ENCODE results near the gene PHAF1.

The PHAF1 gene

DNA sequence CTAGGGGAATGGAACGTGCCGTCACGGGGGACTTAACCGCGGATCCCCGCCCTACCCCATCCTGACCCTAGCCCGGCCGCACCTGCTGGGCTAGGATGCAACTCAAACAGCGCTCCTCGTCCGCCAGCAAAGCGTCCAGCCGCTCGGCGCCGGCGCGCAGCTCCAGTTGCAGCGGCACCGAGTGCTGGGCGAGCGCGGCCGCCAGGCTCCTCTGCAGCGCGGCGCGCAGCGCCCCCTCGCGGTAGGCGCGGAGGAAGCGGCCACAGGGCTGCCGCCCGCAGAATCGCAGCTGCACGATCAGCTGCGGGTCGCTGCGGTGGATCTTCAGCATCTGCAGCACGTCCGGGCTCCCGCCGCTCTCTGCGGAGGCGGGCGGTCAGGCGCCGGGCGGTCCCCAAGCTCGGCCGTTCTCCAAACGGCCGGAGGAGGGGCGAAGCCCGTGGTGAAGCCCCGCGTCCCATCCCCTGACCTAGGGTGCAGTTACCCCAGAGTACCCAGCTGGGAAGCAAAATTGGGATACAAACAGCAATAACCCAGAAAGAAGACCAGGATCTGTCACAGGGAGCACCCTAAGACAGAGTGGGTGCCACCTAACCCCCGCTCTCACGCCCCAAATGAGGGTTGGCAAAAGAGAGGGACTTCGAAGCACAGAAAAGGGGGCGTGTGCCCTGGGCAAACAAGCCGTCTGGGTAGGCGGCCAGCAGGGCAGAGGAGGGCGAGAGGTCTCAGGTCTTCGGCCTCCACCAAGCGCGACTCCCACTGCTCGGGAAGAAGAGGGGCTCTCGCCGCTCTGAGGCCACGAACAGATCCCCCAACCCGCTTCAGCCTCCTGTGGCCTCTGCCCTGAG lies 45.8 kb downstream of the PHAF1 start:
- no peak overlapping the region for H3K23ac ChIP-seq (ENCODE audit: low read length in 2 of 2)
- peaks cover 11% of the 10 kb centered on the region for H3K79me1 ChIP-seq (replicated peaks; ENCODE audit: low read length, poor library complexity, severe bottlenecking)
- no peak overlapping the region for H3K4ac ChIP-seq (ENCODE audit: low read depth in 1 of 2, low read length in 2 of 2)
- no peak overlapping the region for H3K18ac ChIP-seq (ENCODE audit: low read depth in 1 of 2, low read length in 2 of 2)
- no peak overlapping the region for H4K91ac ChIP-seq (ENCODE audit: low read length)
- peak overlapping the region; percentile 76 for H3K4me2 ChIP-seq (ENCODE audit: low read length, poor library complexity, severe bottlenecking)
- peak; percentile 66 for DNase-seq
- H3K27me3 ChIP-seq (ENCODE audit: control insufficient read depth in 1 of 2, insufficient read depth in 1 of 2, low read length in 2 of 2): peaks cover 0 to 40% of the 10 kb centered on the region in 2 experiments
- no peak overlapping the region for H3K27ac ChIP-seq (ENCODE audit: low read length, poor library complexity, severe bottlenecking)
- no peak overlapping the region for H2BK120ac ChIP-seq (ENCODE audit: low read depth, low read length)
- WGBS: 9% methylated on average over 68 of the region's 74 CpGs
- H3K9me3 ChIP-seq (ENCODE audit: control insufficient read depth, low read length): no peaks in the 10 kb centered on the region
- H3K4me1 ChIP-seq (ENCODE audit: control insufficient read depth, insufficient read depth, low read depth, low read length): peaks cover 36% of the 10 kb centered on the region
- H3K14ac ChIP-seq (ENCODE audit: low read length in 2 of 2): peak overlapping the region in 1 of 2 experiments; percentile 71
- H2BK15ac ChIP-seq (ENCODE audit: low read depth, poor library complexity, severe bottlenecking): no peak overlapping the region
- H3K36me3 ChIP-seq (ENCODE audit: control insufficient read depth in 1 of 2, insufficient read depth in 2 of 2, low read depth in 1 of 2, low read length in 2 of 2): peaks cover 0 to 6% of the 10 kb centered on the region in 2 experiments
- no peak overlapping the region for H4K8ac ChIP-seq (ENCODE audit: low read length)
- H2AFZ ChIP-seq (ENCODE audit: low read depth, low read length): no peak overlapping the region
- H3K4me3 ChIP-seq (ENCODE audit: insufficient read depth in 1 of 2, low read depth in 1 of 2, low read length in 2 of 2): no peak overlapping the region
- H3K9ac ChIP-seq (ENCODE audit: low read length): peak overlapping the region; percentile 32
- H2AK5ac ChIP-seq (ENCODE audit: low read length, severe bottlenecking): no peak overlapping the region
- H2BK12ac ChIP-seq (ENCODE audit: low read length in 2 of 2): no peak overlapping the region
- H2BK5ac ChIP-seq (ENCODE audit: low read depth, low read length, poor library complexity, severe bottlenecking): no peak overlapping the region

DNA sequence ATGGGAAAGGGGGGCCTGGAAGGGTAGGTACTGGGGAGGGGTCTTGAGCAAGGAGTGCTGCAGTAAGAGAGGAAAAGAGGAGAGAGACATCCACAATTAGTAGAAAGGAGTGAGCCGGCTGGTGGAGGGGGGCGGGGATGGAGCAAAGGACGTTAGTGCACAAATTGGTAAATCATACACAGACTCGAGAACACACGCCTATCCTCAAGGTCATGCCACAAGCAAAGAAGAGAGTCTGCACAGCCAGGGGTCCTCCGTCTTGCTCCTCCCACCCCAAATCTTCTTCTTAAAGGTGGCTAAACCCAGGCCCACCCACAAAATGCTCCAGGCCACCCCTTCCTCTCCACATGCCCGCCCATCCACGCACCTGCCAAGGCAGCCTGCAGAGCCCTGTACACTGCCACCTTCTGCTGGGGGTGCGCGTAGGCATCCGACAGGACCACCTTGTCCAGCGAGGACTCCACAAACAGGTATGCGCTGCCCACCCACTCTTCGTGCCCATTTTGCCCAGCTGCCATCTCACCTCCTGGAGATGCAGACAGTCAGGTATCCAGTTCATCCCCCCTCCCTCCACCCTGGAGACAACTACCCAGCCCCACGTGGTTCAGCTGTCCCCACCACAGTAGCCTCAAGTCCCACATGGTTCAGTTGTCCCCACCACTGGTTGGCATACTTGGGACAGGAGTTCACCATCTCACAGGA lies 46.6 kb downstream of the PHAF1 start:
- H2BK15ac ChIP-seq (ENCODE audit: low read depth, poor library complexity, severe bottlenecking): no peak overlapping the region
- H4K91ac ChIP-seq (ENCODE audit: low read length): no peak overlapping the region
- H3K23ac ChIP-seq (ENCODE audit: low read length in 2 of 2): no peak overlapping the region
- H3K36me3 ChIP-seq (ENCODE audit: control insufficient read depth in 1 of 2, insufficient read depth in 2 of 2, low read depth in 1 of 2, low read length in 2 of 2): peaks cover 0 to 6% of the 10 kb centered on the region in 2 experiments
- 47% methylated on average over 13 of the region's 15 CpGs for WGBS
- no peak overlapping the region for H2AFZ ChIP-seq (ENCODE audit: low read depth, low read length)
- H3K27ac ChIP-seq (ENCODE audit: low read length, poor library complexity, severe bottlenecking): no peak overlapping the region
- peaks cover 12% of the 10 kb centered on the region for H3K79me1 ChIP-seq (replicated peaks; ENCODE audit: low read length, poor library complexity, severe bottlenecking)
- no peak overlapping the region for H3K4ac ChIP-seq (ENCODE audit: low read depth in 1 of 2, low read length in 2 of 2)
- H3K18ac ChIP-seq (ENCODE audit: low read depth in 1 of 2, low read length in 2 of 2): no peak overlapping the region
- H3K4me1 ChIP-seq (ENCODE audit: control insufficient read depth, insufficient read depth, low read depth, low read length): peaks cover 35% of the 10 kb centered on the region
- no peak overlapping the region for H3K9ac ChIP-seq (ENCODE audit: low read length)
- H3K4me3 ChIP-seq (ENCODE audit: insufficient read depth in 1 of 2, low read depth in 1 of 2, low read length in 2 of 2): no peak overlapping the region
- H2BK12ac ChIP-seq (ENCODE audit: low read length in 2 of 2): no peak overlapping the region
- DNase-seq: no peak
- no peak overlapping the region for H3K14ac ChIP-seq (ENCODE audit: low read length in 2 of 2)
- peaks cover 0 to 40% of the 10 kb centered on the region in 2 experiments for H3K27me3 ChIP-seq (ENCODE audit: control insufficient read depth in 1 of 2, insufficient read depth in 1 of 2, low read length in 2 of 2)
- no peak overlapping the region for H2AK5ac ChIP-seq (ENCODE audit: low read length, severe bottlenecking)
- no peak overlapping the region for H2BK5ac ChIP-seq (ENCODE audit: low read depth, low read length, poor library complexity, severe bottlenecking)
- H3K4me2 ChIP-seq (ENCODE audit: low read length, poor library complexity, severe bottlenecking): no peak overlapping the region
- no peak overlapping the region for H4K8ac ChIP-seq (ENCODE audit: low read length)
- H2BK120ac ChIP-seq (ENCODE audit: low read depth, low read length): no peak overlapping the region
- H3K9me3 ChIP-seq (ENCODE audit: control insufficient read depth, low read length): no peaks in the 10 kb centered on the region

DNA sequence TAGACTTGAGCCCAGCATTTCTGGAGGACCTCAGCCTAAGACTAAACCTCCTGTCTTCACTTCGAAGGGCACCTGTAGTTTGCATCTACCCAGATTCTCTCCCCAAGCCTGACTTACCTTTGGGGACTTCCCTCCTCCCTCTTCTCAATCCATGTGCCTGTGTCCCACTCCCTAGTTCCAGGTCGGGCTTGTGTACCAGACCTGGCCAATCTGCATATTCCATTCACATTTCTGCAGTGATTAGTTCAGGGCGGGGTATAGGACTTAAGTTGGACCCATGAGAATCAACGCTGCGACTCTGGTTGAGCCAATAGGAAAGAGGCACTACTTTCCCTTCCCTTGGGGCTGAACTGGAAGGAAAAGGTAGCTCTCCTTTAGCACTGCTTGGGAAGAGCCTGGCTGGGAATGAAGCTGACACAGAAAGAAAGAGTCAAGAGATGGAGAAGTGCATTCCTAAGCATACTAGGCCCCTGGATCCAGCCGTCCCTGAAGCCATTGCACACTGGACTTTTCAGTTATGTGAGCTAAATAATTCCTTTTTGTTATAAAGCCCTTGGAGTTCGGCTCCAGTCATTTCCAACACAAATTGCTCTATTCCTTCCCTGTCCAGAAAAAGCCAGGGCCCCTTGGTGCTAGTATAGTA lies 47.5 kb downstream of the PHAF1 start:
- no peak overlapping the region for H4K8ac ChIP-seq (ENCODE audit: low read length)
- no peak for DNase-seq
- H2AK5ac ChIP-seq (ENCODE audit: low read length, severe bottlenecking): no peak overlapping the region
- H3K27me3 ChIP-seq (ENCODE audit: control insufficient read depth in 1 of 2, insufficient read depth in 1 of 2, low read length in 2 of 2): peaks cover 0 to 45% of the 10 kb centered on the region in 2 experiments
- WGBS: 73% methylated on average over 7 of the region's 7 CpGs
- peaks cover 38% of the 10 kb centered on the region for H3K4me1 ChIP-seq (ENCODE audit: control insufficient read depth, insufficient read depth, low read depth, low read length)
- H3K27ac ChIP-seq (ENCODE audit: low read length, poor library complexity, severe bottlenecking): no peak overlapping the region
- H2AFZ ChIP-seq (ENCODE audit: low read depth, low read length): no peak overlapping the region
- no peak overlapping the region for H2BK120ac ChIP-seq (ENCODE audit: low read depth, low read length)
- no peak overlapping the region for H2BK15ac ChIP-seq (ENCODE audit: low read depth, poor library complexity, severe bottlenecking)
- no peak overlapping the region for H3K4ac ChIP-seq (ENCODE audit: low read depth in 1 of 2, low read length in 2 of 2)
- H3K4me3 ChIP-seq (ENCODE audit: insufficient read depth in 1 of 2, low read depth in 1 of 2, low read length in 2 of 2): no peak overlapping the region
- no peak overlapping the region for H2BK5ac ChIP-seq (ENCODE audit: low read depth, low read length, poor library complexity, severe bottlenecking)
- H3K14ac ChIP-seq (ENCODE audit: low read length in 2 of 2): no peak overlapping the region
- no peak overlapping the region for H3K18ac ChIP-seq (ENCODE audit: low read depth in 1 of 2, low read length in 2 of 2)
- peaks cover 12% of the 10 kb centered on the region for H3K79me1 ChIP-seq (replicated peaks; ENCODE audit: low read length, poor library complexity, severe bottlenecking)
- no peak overlapping the region for H3K23ac ChIP-seq (ENCODE audit: low read length in 2 of 2)
- no peak overlapping the region for H3K4me2 ChIP-seq (ENCODE audit: low read length, poor library complexity, severe bottlenecking)
- H3K9ac ChIP-seq (ENCODE audit: low read length): no peak overlapping the region
- H3K36me3 ChIP-seq (ENCODE audit: control insufficient read depth in 1 of 2, insufficient read depth in 2 of 2, low read depth in 1 of 2, low read length in 2 of 2): peaks cover 0 to 6% of the 10 kb centered on the region in 2 experiments
- no peak overlapping the region for H2BK12ac ChIP-seq (ENCODE audit: low read length in 2 of 2)
- no peak overlapping the region for H4K91ac ChIP-seq (ENCODE audit: low read length)
- no peaks in the 10 kb centered on the region for H3K9me3 ChIP-seq (ENCODE audit: control insufficient read depth, low read length)
